OCI-LY3 (cell line): ENCODE measurements around the gene MT1H.

ENCODE experiments used
- H2AFZ ChIP-seq: fragments of 200-600, 300-600 bp; shearing (Covaris generic); 2 replicates; pipeline ENCODE4 v1.6.0; 2014; ENCODE audit warnings: antibody characterized with exemption, low read depth, low read length
- H3K27ac ChIP-seq: fragments of 200-600, 300-600 bp; sonication (generic); 2 replicates; pipeline ENCODE4 v1.5.1; 2014; ENCODE audit warnings: mild to moderate bottlenecking, low read length, moderate library complexity, mixed read lengths
- H3K27me3 ChIP-seq: fragments of 200-600, 300-600 bp; sonication (generic); 2 replicates; pipeline ENCODE4 v1.6.1; 2014; ENCODE audit warnings: low read depth, low read length, mixed read lengths
- H3K36me3 ChIP-seq: fragments of 200-600, 300-600 bp; sonication (generic); replicated peaks from 2 replicates; pipeline ENCODE3; 2014; ENCODE audit warnings: low read depth, low read length, mixed read lengths
- H3K4me1 ChIP-seq: fragments of 300-600, 200-600 bp; sonication (generic); 2 replicates; pipeline ENCODE4 v1.6.1; 2014; ENCODE audit warnings: low read length, mixed read lengths
- H3K4me2 ChIP-seq: fragments of 200-600, 300-600 bp; sonication (generic); 2 replicates; pipeline ENCODE4 v1.6.1; 2014; ENCODE audit warnings: low read length, mixed read lengths
- H3K4me3 ChIP-seq: fragments of 300-600, 200-600 bp; sonication (generic); 2 replicates; pipeline ENCODE4 v1.5.1; 2014; ENCODE audit warnings: antibody characterized with exemption, mild to moderate bottlenecking, low read length, moderate library complexity
- H3K79me2 ChIP-seq: fragments of 300-600, 200-600 bp; shearing (Covaris generic); 2 replicates; pipeline ENCODE4 v1.6.1; 2014; ENCODE audit warnings: mild to moderate bottlenecking, low read length, mixed read lengths
- H3K9ac ChIP-seq: fragments of 300-600, 200-600 bp; shearing (Covaris generic); 2 replicates; pipeline ENCODE4 v1.6.0; 2014; ENCODE audit warnings: mild to moderate bottlenecking, low read length, moderate library complexity
- H3K9me3 ChIP-seq: fragments of 200-600, 300-600 bp; shearing (Covaris generic); 2 replicates; pipeline ENCODE4 v1.6.1; 2014; ENCODE audit warnings: low read length, mixed read lengths; ENCODE audit not compliant: insufficient read depth
- H4K20me1 ChIP-seq: fragments of 200-600, 300-600 bp; sonication (generic); 2 replicates; pipeline ENCODE4 v1.6.1; 2016; ENCODE audit warnings: low read length, mixed read lengths; ENCODE audit not compliant: insufficient read depth
- EZH2phosphoT487 ChIP-seq: fragments of 200-600 bp; shearing (Covaris generic); IDR thresholded peaks from 2 replicates; pipeline ENCODE4 v1.6.1; 2018; ENCODE audit warnings: antibody characterized with exemption, mixed run types, low read depth
- TF ChIP-seq, protein P1 (sequence below): fragments of 200-600, 300-600 bp; sonication (generic); IDR thresholded peaks from 2 replicates; pipeline ENCODE4 v1.5.1; 2014; ENCODE audit warnings: antibody characterized with exemption, low read length, low read depth

The MT1H gene

DNA sequence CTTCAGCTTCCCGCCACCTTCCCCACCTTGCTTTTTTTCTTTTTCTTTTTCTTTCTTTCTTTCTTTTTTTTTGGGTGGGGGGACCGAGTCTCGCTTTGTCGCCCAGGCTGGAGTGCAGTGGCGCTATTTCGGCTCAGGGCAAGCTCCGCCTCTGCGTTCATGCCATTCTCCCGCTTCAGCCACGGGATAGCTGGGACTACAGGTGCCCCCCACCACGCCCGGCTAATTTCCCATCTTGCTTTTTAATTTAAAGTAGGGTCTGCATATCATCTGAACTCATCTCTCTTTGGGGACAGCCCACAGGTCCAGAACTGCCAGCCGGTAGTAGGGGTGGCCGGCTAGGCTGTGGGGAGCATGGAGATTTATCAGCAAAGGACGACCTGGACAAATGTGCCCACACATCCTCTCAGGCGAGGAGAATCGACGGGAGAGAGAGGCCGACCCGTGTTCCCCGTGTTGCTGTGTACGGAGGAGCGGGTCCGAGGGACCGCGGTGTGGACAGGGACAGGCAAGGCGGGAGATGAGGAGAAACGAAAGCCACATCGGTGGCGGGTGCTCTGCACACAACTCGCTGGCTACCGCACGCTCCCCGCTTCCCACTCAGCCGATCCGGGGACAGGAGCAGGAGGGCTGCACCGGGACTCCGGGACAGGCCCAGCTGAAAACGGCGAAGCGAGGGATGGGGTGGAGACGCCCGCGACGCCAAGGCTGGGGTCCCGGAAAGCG, 34.7 kb upstream of the MT1H start:
- no peaks in the 10 kb centered on the region for H4K20me1 ChIP-seq
- H3K27me3 ChIP-seq: peaks cover 37% of the 10 kb centered on the region
- H3K79me2 ChIP-seq: no peaks in the 10 kb centered on the region
- H3K36me3 ChIP-seq: no peaks in the 10 kb centered on the region
- no peak overlapping the region for H3K27ac ChIP-seq
- no peak overlapping the region for H3K4me3 ChIP-seq
- H3K4me2 ChIP-seq: no peak overlapping the region
- H2AFZ ChIP-seq: no peak overlapping the region
- no peaks in the 10 kb centered on the region for H3K9me3 ChIP-seq
- no peak for TF ChIP-seq EZH2phosphoT487
- TF ChIP-seq, protein P1, sequence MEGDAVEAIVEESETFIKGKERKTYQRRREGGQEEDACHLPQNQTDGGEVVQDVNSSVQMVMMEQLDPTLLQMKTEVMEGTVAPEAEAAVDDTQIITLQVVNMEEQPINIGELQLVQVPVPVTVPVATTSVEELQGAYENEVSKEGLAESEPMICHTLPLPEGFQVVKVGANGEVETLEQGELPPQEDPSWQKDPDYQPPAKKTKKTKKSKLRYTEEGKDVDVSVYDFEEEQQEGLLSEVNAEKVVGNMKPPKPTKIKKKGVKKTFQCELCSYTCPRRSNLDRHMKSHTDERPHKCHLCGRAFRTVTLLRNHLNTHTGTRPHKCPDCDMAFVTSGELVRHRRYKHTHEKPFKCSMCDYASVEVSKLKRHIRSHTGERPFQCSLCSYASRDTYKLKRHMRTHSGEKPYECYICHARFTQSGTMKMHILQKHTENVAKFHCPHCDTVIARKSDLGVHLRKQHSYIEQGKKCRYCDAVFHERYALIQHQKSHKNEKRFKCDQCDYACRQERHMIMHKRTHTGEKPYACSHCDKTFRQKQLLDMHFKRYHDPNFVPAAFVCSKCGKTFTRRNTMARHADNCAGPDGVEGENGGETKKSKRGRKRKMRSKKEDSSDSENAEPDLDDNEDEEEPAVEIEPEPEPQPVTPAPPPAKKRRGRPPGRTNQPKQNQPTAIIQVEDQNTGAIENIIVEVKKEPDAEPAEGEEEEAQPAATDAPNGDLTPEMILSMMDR: no peak
- H3K9ac ChIP-seq: no peak overlapping the region
- peaks cover 11% of the 10 kb centered on the region for H3K4me1 ChIP-seq

DNA sequence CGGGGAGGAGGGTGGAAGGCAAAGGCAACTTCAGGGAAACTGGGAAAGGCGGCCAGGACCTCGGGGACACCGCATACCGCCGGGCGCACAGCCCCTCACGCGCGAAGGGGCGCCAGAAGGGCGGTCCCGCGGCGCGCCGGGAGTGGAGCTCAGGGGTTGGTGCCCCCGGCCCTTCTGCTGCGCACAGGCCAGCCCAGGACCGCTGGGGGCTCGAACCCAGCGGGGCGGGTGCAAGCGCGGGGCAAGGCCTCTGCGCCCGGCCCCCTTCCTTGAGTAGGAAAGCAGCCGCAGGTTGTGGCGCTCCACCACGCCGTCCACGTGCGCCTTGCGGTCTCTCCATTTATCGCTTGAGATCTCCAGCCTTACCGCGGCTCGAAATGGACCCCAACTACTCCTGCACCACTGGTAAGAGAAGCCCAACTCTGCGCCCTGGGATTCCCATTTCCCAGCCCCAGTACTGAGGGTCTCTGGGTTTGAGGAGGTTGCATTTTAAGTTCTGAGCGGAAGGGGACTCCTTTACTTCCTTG, 34.1 kb upstream of the MT1H start:
- no peak overlapping the region for H3K4me3 ChIP-seq
- no peak overlapping the region for H3K9ac ChIP-seq
- no peaks in the 10 kb centered on the region for H3K79me2 ChIP-seq
- H3K4me2 ChIP-seq: no peak overlapping the region
- peaks cover 39% of the 10 kb centered on the region for H3K27me3 ChIP-seq
- H4K20me1 ChIP-seq: no peaks in the 10 kb centered on the region
- H3K27ac ChIP-seq: no peak overlapping the region
- H2AFZ ChIP-seq: no peak overlapping the region
- peaks cover 4% of the 10 kb centered on the region for H3K4me1 ChIP-seq
- TF ChIP-seq EZH2phosphoT487: no peak
- TF ChIP-seq, protein P1: no peak
- H3K9me3 ChIP-seq: no peaks in the 10 kb centered on the region
- no peaks in the 10 kb centered on the region for H3K36me3 ChIP-seq

DNA sequence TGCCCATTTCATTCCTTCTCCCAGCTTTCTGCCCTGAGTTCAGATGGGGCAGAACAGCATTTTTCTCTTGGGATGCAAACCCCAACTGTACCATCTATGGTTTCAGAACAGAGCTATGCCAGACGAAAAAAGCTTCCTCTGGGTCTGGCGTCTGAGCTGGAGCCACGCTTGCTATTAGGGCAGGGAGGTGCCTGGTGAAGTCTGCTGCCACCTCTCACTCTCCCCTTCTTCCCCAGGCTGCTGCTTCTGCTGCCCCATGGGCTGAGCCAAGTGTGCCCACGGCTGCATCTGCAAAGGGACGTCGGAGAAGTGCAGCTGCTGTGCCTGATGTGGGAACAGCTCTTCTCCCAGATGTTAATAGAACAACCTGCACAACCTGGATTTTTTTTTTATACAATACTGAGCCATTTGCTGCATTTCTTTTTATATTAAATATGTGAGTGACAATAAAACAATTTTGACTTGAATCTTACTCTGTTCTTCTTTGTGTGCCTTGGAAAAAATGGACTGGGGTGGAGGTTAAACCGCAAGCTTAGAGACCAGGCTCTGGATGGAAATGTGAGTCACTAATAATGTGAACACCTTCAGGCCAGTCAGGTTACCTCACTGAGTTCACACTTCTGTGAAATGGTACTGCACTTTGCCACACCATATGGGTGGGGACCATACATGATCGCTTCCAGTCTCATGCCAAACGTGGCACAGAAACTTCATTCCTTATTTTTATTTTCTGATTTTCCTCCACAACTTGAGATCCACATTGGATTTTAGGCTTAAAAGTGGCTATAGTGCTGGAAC, 32.8 kb upstream of the MT1H start:
- H3K4me1 ChIP-seq: no peaks in the 10 kb centered on the region
- H3K9me3 ChIP-seq: no peaks in the 10 kb centered on the region
- no peak overlapping the region for H2AFZ ChIP-seq
- H4K20me1 ChIP-seq: no peaks in the 10 kb centered on the region
- H3K4me3 ChIP-seq: no peak overlapping the region
- H3K9ac ChIP-seq: no peak overlapping the region
- TF ChIP-seq, protein P1: no peak
- TF ChIP-seq EZH2phosphoT487: no peak
- H3K27me3 ChIP-seq: peaks cover 39% of the 10 kb centered on the region
- no peak overlapping the region for H3K4me2 ChIP-seq
- no peaks in the 10 kb centered on the region for H3K36me3 ChIP-seq
- H3K27ac ChIP-seq: no peak overlapping the region
- H3K79me2 ChIP-seq: no peaks in the 10 kb centered on the region
